Gastroesophageal sphincter (tissue), 3 donors: ENCODE measurements around the gene NCOA5.

Experiments
- EP300 ChIP-seq: sonication (generic); formaldehyde crosslinking; IDR thresholded peaks from one replicate; pipeline ENCODE4 v1.6.1; 2017; ENCODE audit warnings: antibody characterized with exemption, mild to moderate bottlenecking
- POLR2A ChIP-seq, 2 donors: fragments of 450-650 bp; IDR thresholded peaks; one replicate each; pipeline ENCODE4 v1.6.1; 2017; ENCODE audit warnings: antibody characterized with exemption in 2 of 2, mild to moderate bottlenecking in 2 of 2, moderate library complexity in 1 of 2
- POLR2AphosphoS5 ChIP-seq: sonication (generic); formaldehyde crosslinking; IDR thresholded peaks from one replicate; pipeline ENCODE4 v1.6.1; 2017; ENCODE audit warnings: antibody characterized with exemption
- TF ChIP-seq, protein P1 (sequence below), 4 experiments: fragments of 200-600 bp in 2 of 4; fragments of 450-650 bp in 2 of 4; sonication (generic) in 1 of 4; IDR thresholded peaks; one replicate each; pipeline ENCODE4 v1.5.1; 2017 to 2019; ENCODE audit warnings: antibody characterized with exemption in 4 of 4, mild to moderate bottlenecking in 2 of 4, moderate library complexity in 2 of 4

DNA sequence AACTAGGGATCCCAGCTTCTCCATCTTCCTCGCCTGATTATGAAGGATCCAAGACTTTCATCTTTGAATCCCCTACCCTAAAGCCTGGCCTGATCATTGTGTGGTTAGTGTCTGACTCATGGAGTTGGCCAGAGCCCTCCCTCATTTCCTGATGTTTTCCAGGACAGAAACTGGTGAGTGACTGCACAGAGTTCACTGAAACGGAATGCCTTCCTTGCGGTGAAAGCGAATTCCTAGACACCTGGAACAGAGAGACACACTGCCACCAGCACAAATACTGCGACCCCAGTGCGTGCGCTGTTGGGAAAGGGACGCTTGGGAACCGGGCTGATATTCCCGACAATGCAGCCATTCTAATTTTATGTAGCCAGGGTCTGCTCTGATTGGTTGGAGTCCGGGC lies 32.3 kb upstream of the NCOA5 start:
- TF ChIP-seq, protein P1, sequence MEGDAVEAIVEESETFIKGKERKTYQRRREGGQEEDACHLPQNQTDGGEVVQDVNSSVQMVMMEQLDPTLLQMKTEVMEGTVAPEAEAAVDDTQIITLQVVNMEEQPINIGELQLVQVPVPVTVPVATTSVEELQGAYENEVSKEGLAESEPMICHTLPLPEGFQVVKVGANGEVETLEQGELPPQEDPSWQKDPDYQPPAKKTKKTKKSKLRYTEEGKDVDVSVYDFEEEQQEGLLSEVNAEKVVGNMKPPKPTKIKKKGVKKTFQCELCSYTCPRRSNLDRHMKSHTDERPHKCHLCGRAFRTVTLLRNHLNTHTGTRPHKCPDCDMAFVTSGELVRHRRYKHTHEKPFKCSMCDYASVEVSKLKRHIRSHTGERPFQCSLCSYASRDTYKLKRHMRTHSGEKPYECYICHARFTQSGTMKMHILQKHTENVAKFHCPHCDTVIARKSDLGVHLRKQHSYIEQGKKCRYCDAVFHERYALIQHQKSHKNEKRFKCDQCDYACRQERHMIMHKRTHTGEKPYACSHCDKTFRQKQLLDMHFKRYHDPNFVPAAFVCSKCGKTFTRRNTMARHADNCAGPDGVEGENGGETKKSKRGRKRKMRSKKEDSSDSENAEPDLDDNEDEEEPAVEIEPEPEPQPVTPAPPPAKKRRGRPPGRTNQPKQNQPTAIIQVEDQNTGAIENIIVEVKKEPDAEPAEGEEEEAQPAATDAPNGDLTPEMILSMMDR (IDR thresholded peaks at IDR 0.05) = no peak
- TF ChIP-seq POLR2A (IDR thresholded peaks at IDR 0.05) (no peak), EP300 (no peak), POLR2AphosphoS5 (no peak)
